AG20443 (cell line): ENCODE results near the gene DDR1.
A peak's percentile ranks its signal among the peaks of the same experiment; 100 is the strongest.
"Not testable (repeated sequence)": the region's sequence is repeated elsewhere in the genome, so short reads cannot be mapped to it uniquely, and the experiment has no call there.

Experiments used
- DNase-seq: peaks from one replicate; pipeline ENCODE4 v3.0.0; 2012; ENCODE audit warnings: low spot score, mixed read lengths

The DDR1 gene

GRCh38 chr6:30894935-30895334 lies 10.6 kb downstream of the DDR1 start:
- DNase-seq, result no peak

- DNase-seq, result no peak
These were observed 11.0 kb downstream of the DDR1 start for GRCh38 chr6:30895343-30895742.

- DNase-seq, result no peak
These were observed 12.2 kb downstream of the DDR1 start for GRCh38 chr6:30896541-30896940.

GRCh38 chr6:30897882-30898281 lies 13.6 kb downstream of the DDR1 start:
- no peak for DNase-seq

- no peak for DNase-seq
These were observed 14.5 kb downstream of the DDR1 start for GRCh38 chr6:30898750-30899360.

- DNase-seq, result no peak
These were observed 16.6 kb downstream of the DDR1 start for GRCh38 chr6:30900863-30901417.

- no peak for DNase-seq
These were observed 17.1 kb downstream of the DDR1 start for GRCh38 chr6:30901436-30901835.

- not testable (repeated sequence) for DNase-seq
These were observed 17.9 kb downstream of the DDR1 start for GRCh38 chr6:30902196-30902595.

- DNase-seq, result no peak
These were observed 18.4 kb downstream of the DDR1 start for GRCh38 chr6:30902709-30903108.

- no peak for DNase-seq
These were observed 18.9 kb downstream of the DDR1 start for GRCh38 chr6:30903236-30903635.

GRCh38 chr6:30907290-30907757 lies 23.0 kb downstream of the DDR1 start:
- DNase-seq, result not testable (repeated sequence)

GRCh38 chr6:30907758-30908591 lies 23.7 kb downstream of the DDR1 start, which contains the start of gene GTF2H4:
GTF2H4 (plus strand) TSS chr6:30908207.
- peak; percentile 96 for DNase-seq

- no peak for DNase-seq
These were observed 24.4 kb downstream of the DDR1 start for GRCh38 chr6:30908700-30909099.

- DNase-seq, result not testable (repeated sequence)
These were observed 26.2 kb downstream of the DDR1 start for GRCh38 chr6:30910473-30910872.

GRCh38 chr6:30912746-30913520 lies 28.6 kb downstream of the DDR1 start:
- no peak for DNase-seq

- no peak for DNase-seq
These were observed 29.4 kb downstream of the DDR1 start for GRCh38 chr6:30913721-30914075.

GRCh38 chr6:30914076-30914853 lies 29.9 kb downstream of the DDR1 start, which contains the start of gene VARS2:
VARS2 (plus strand) TSS chr6:30914238; CDS start chr6:30914837, 599 bp downstream.
- peak; percentile 99 for DNase-seq

- DNase-seq, result no peak
These were observed 30.7 kb downstream of the DDR1 start for GRCh38 chr6:30914854-30915590.

- DNase-seq, result peak; percentile 86
These were observed 31.2 kb downstream of the DDR1 start for GRCh38 chr6:30915591-30915946.

- DNase-seq, result no peak
These were observed 32.7 kb downstream of the DDR1 start for GRCh38 chr6:30917041-30917440.

- no peak for DNase-seq
These were observed 33.2 kb downstream of the DDR1 start for GRCh38 chr6:30917487-30917886.
